Neural cell (in vitro differentiated cells): Measurements from ENCODE around the gene NYAP2. TPM values are rescaled to one million over a fixed set of nuclear protein-coding genes. Genes with fewer than 3 reads are reported as not detected.

Experiments
- H2AFZ ChIP-seq: fragments of 200-600, 300-800 bp; sonication (generic), shearing (Covaris generic); 2 replicates; pipeline ENCODE4 v1.6.0; 2014; ENCODE audit warnings: low read depth, mild to moderate bottlenecking, antibody characterized with exemption, low read length, moderate library complexity
- H3F3A ChIP-seq: fragments of 200-600 bp; shearing (Covaris generic); 2 replicates; pipeline ENCODE4 v1.6.1; 2016; ENCODE audit warnings: mild to moderate bottlenecking, moderate library complexity, mixed read lengths, antibody characterized with exemption, low read length; ENCODE audit not compliant: insufficient read depth, poor library complexity, severe bottlenecking
- H3K27ac ChIP-seq: fragments of 200-600, 300-800 bp; sonication (generic), shearing (Covaris generic); 2 replicates; pipeline ENCODE4 v1.5.1; 2014; ENCODE audit warnings: mild to moderate bottlenecking, low read length, moderate library complexity
- H3K27me3 ChIP-seq: fragments of 300-800, 200-600 bp; sonication (generic), shearing (Covaris generic); 2 replicates; pipeline ENCODE4 v1.6.0; 2014; ENCODE audit warnings: mild to moderate bottlenecking, low read depth, low read length, moderate library complexity; ENCODE audit not compliant: insufficient read depth
- H3K36me3 ChIP-seq: fragments of 300-800, 200-600 bp; sonication (generic), shearing (Covaris generic); 2 replicates; pipeline ENCODE4 v1.5.1; 2014; ENCODE audit warnings: mild to moderate bottlenecking, antibody characterized with exemption, low read length, moderate library complexity; ENCODE audit not compliant: insufficient read depth
- H3K4me2 ChIP-seq: fragments of 300-800, 200-600 bp; sonication (generic), shearing (Covaris generic); 2 replicates; pipeline ENCODE4 v1.6.0; 2014; ENCODE audit warnings: mild to moderate bottlenecking, low read length
- H3K4me3 ChIP-seq: fragments of 300-800, 200-600 bp; sonication (generic), shearing (Covaris generic); 2 replicates; pipeline ENCODE4 v1.5.1; 2014; ENCODE audit warnings: mild to moderate bottlenecking, low read length, moderate library complexity
- H3K79me2 ChIP-seq: fragments of 200-600 bp; shearing (Covaris generic); replicated peaks from 2 replicates; pipeline ENCODE4 v1.6.0; 2014; ENCODE audit warnings: mild to moderate bottlenecking, low read length, moderate library complexity; ENCODE audit not compliant: insufficient read depth
- H3K9ac ChIP-seq: fragments of 300-800, 200-600 bp; sonication (generic), shearing (Covaris generic); 2 replicates; pipeline ENCODE4 v1.6.1; 2016; ENCODE audit warnings: mild to moderate bottlenecking, low read length, mixed read lengths
- H3K9me2 ChIP-seq: fragments of 200-600 bp; shearing (Covaris generic); 2 replicates; pipeline ENCODE4 v1.6.1; 2016; ENCODE audit warnings: mild to moderate bottlenecking, low read length, mixed read lengths; ENCODE audit not compliant: insufficient read depth
- H3K9me3 ChIP-seq: fragments of 200-600, 300-800 bp; sonication (generic), shearing (Covaris generic); 2 replicates; pipeline ENCODE4 v1.6.1; 2016; ENCODE audit warnings: mild to moderate bottlenecking, mixed run types, low read length, moderate library complexity, mixed read lengths
- H4K20me1 ChIP-seq: fragments of 200-600 bp; shearing (Covaris generic); 2 replicates; pipeline ENCODE4 v1.6.1; 2016; ENCODE audit warnings: mild to moderate bottlenecking, mixed run types; ENCODE audit not compliant: insufficient read depth
- EP300 ChIP-seq: fragments of 450-650 bp; conservative IDR thresholded peaks from 2 replicates; pipeline ENCODE4 v1.6.1; 2014; ENCODE audit warnings: antibody characterized with exemption, mild to moderate bottlenecking, moderate library complexity; ENCODE audit not compliant: poor library complexity, severe bottlenecking
- EZH2 ChIP-seq: fragments of 200-600, 300-800 bp; shearing (Covaris generic), sonication (generic); IDR thresholded peaks from 2 replicates; pipeline ENCODE4 v1.6.1; 2014; ENCODE audit warnings: antibody characterized with exemption, low read length, borderline replicate concordance, mild to moderate bottlenecking; ENCODE audit not compliant: insufficient read depth, poor library complexity, severe bottlenecking
- MXI1 ChIP-seq: fragments of 450-650 bp; conservative IDR thresholded peaks from 2 replicates; pipeline ENCODE4 v1.6.1; 2014; ENCODE audit warnings: antibody characterized with exemption, mild to moderate bottlenecking; ENCODE audit not compliant: poor library complexity, severe bottlenecking
- POLR2AphosphoS5 ChIP-seq: IDR thresholded peaks from 2 replicates; pipeline ENCODE4 v1.6.1; 2012
- RAD21 ChIP-seq: fragments of 450-650 bp; conservative IDR thresholded peaks from 2 replicates; pipeline ENCODE4 v1.6.1; 2014; ENCODE audit warnings: antibody characterized with exemption, mild to moderate bottlenecking, moderate library complexity
- SMC3 ChIP-seq: fragments of 450-650 bp; conservative IDR thresholded peaks from 2 replicates; pipeline ENCODE4 v1.6.1; 2014; ENCODE audit warnings: antibody characterized with exemption, mild to moderate bottlenecking, moderate library complexity; ENCODE audit not compliant: poor library complexity
- TAF1 ChIP-seq: IDR thresholded peaks from 2 replicates; pipeline ENCODE4 v1.6.1; 2012; ENCODE audit warnings: low read depth
- polyA plus RNA-seq: library from polyadenylated mRNA; depleted of rRNA; stranded (reverse); fragments of >200 nt; gene quantifications from 2 replicates; pipeline ENCODE4 v1.2.3, GENCODE V29; 2014
- TF ChIP-seq, protein P1 (sequence below): IDR thresholded peaks from 2 replicates; pipeline ENCODE4 v1.6.1; 2012; ENCODE audit warnings: borderline replicate concordance
- TF ChIP-seq, protein P2 (sequence below): fragments of 450-650 bp; IDR thresholded peaks from 2 replicates; pipeline ENCODE4 v1.5.1; 2014; ENCODE audit warnings: antibody characterized with exemption, mild to moderate bottlenecking, moderate library complexity; ENCODE audit not compliant: poor library complexity, severe bottlenecking

Gene NYAP2
- polyA plus RNA-seq, 1 donor from 2014 or later: 0.98 TPM

DNA sequence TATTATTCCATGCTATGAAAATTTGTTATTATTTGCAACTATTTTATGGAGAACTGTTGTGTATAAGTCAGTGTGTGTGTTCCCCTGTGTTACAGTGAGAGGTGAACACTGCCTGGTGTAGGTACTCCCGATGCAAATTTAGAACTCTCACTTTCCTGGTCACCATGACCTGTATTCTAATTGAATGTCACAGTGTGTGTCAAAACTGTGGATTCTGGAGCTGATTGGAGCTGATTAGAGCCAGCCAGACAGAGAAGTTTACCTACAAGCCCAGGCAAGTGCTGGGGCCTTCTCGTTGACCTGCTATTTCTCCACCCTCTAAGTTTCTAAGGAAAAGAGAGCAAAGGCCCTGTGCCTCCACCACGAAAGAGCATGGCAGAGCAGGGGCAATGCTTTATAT, 216.0 kb downstream of the NYAP2 start:
- Histone ChIP-seq H2AFZ (no peak overlapping the region), H3F3A (no peaks in the 10 kb centered on the region), H3K27ac (no peak overlapping the region), H3K9me2 (no peaks in the 10 kb centered on the region), H4K20me1 (no peaks in the 10 kb centered on the region), H3K9me3 (no peaks in the 10 kb centered on the region), H3K9ac (no peak overlapping the region), H3K36me3 (no peaks in the 10 kb centered on the region), H3K4me2 (no peak overlapping the region), H3K4me3 (no peak overlapping the region), H3K27me3 (no peaks in the 10 kb centered on the region), H3K79me2 (no peaks in the 10 kb centered on the region)
- no peak for TF ChIP-seq SMC3
- TF ChIP-seq, protein P1, sequence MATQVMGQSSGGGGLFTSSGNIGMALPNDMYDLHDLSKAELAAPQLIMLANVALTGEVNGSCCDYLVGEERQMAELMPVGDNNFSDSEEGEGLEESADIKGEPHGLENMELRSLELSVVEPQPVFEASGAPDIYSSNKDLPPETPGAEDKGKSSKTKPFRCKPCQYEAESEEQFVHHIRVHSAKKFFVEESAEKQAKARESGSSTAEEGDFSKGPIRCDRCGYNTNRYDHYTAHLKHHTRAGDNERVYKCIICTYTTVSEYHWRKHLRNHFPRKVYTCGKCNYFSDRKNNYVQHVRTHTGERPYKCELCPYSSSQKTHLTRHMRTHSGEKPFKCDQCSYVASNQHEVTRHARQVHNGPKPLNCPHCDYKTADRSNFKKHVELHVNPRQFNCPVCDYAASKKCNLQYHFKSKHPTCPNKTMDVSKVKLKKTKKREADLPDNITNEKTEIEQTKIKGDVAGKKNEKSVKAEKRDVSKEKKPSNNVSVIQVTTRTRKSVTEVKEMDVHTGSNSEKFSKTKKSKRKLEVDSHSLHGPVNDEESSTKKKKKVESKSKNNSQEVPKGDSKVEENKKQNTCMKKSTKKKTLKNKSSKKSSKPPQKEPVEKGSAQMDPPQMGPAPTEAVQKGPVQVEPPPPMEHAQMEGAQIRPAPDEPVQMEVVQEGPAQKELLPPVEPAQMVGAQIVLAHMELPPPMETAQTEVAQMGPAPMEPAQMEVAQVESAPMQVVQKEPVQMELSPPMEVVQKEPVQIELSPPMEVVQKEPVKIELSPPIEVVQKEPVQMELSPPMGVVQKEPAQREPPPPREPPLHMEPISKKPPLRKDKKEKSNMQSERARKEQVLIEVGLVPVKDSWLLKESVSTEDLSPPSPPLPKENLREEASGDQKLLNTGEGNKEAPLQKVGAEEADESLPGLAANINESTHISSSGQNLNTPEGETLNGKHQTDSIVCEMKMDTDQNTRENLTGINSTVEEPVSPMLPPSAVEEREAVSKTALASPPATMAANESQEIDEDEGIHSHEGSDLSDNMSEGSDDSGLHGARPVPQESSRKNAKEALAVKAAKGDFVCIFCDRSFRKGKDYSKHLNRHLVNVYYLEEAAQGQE: no peak
- no peak for TF ChIP-seq RAD21
- no peak for TF ChIP-seq EP300
- TF ChIP-seq, protein P2, sequence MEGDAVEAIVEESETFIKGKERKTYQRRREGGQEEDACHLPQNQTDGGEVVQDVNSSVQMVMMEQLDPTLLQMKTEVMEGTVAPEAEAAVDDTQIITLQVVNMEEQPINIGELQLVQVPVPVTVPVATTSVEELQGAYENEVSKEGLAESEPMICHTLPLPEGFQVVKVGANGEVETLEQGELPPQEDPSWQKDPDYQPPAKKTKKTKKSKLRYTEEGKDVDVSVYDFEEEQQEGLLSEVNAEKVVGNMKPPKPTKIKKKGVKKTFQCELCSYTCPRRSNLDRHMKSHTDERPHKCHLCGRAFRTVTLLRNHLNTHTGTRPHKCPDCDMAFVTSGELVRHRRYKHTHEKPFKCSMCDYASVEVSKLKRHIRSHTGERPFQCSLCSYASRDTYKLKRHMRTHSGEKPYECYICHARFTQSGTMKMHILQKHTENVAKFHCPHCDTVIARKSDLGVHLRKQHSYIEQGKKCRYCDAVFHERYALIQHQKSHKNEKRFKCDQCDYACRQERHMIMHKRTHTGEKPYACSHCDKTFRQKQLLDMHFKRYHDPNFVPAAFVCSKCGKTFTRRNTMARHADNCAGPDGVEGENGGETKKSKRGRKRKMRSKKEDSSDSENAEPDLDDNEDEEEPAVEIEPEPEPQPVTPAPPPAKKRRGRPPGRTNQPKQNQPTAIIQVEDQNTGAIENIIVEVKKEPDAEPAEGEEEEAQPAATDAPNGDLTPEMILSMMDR: no peak
- TF ChIP-seq MXI1: no peak
- TF ChIP-seq EZH2: no peak

DNA sequence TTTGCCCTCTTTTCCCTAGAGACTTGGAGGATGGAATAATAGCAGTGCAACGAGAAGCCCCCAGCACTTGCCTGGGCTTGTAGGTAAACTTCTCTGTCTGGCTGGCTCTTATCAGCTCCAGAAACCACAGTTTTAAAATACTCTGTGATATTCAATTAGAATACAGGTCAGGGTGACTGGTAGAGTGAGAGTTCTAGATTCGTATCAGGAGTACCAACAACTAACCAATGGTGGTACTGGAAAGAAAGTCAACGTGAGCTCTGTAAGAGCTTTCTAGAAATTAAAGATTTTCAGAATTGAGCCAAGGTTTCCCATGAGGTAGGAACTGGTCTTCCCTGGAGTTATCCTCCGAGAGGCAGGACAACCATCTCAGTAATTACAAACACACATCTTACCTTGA, 216.9 kb downstream of the NYAP2 start:
- Histone ChIP-seq H3K9ac (no peak overlapping the region), H3F3A (no peaks in the 10 kb centered on the region), H2AFZ (no peak overlapping the region), H3K79me2 (no peaks in the 10 kb centered on the region), H4K20me1 (no peaks in the 10 kb centered on the region), H3K36me3 (no peaks in the 10 kb centered on the region), H3K9me2 (no peaks in the 10 kb centered on the region), H3K4me3 (no peak overlapping the region), H3K9me3 (no peaks in the 10 kb centered on the region), H3K27ac (no peak overlapping the region), H3K4me2 (no peak overlapping the region), H3K27me3 (no peaks in the 10 kb centered on the region)
- TF ChIP-seq, protein P1: no peak
- TF ChIP-seq EZH2 (no peak), EP300 (no peak), POLR2AphosphoS5 (no peak), TAF1 (no peak), RAD21 (no peak), SMC3 (no peak), MXI1 (no peak)
- TF ChIP-seq, protein P2: no peak
